Gastrocnemius medialis (tissue), 4 donors: ENCODE data around the gene FCHSD2. TPM values are rescaled to one million over a fixed set of nuclear protein-coding genes. Genes with fewer than 3 reads are reported as not detected.
A peak's percentile ranks its signal among the peaks of the same experiment; 100 is the strongest.

Experiments
- ATAC-seq, 2 donors: fragments of 150-250 bp; one replicate each; pipeline ENCODE4 v1.9.1; 2016
- DNase-seq, 2 donors: peaks; one replicate each; pipeline ENCODE4 v3.0.0-alpha.2; 2019
- H3K27ac ChIP-seq, 4 donors: fragments of 200-600 bp; sonication (generic); 1 replicate in 1 of 4; 2 replicates in 3 of 4; pipeline ENCODE4 v1.5.1; 2016 to 2018; ENCODE audit warnings: mild to moderate bottlenecking in 2 of 4, moderate library complexity in 1 of 4
- H3K27me3 ChIP-seq, 3 donors: fragments of 200-600 bp; sonication (generic) in 2 of 3; 1 replicate in 1 of 3; 2 replicates in 2 of 3; pipeline versions ENCODE4 v1.5.1 to v1.6.0; 2016 to 2019; ENCODE audit warnings: mild to moderate bottlenecking in 1 of 3, moderate library complexity in 1 of 3
- H3K36me3 ChIP-seq, 2 donors: fragments of 200-600 bp; sonication (generic) in 1 of 2; one replicate each; pipeline ENCODE4 v1.5.1; 2017 to 2018
- H3K4me1 ChIP-seq, 2 donors: fragments of 200-600 bp; sonication (generic) in 1 of 2; one replicate each; pipeline ENCODE4 v1.5.1; 2016 to 2017; ENCODE audit warnings: mild to moderate bottlenecking in 2 of 2
- H3K4me3 ChIP-seq, 4 donors: fragments of 200-600 bp; sonication (generic) in 3 of 4; 1 replicate in 1 of 4; 2 replicates in 3 of 4; pipeline ENCODE4 v1.5.1; 2016 to 2019; ENCODE audit warnings: mild to moderate bottlenecking in 2 of 4
- H3K9me3 ChIP-seq, 3 donors: fragments of 200-600 bp; sonication (generic) in 2 of 3; 1 replicate in 1 of 3; 2 replicates in 2 of 3; pipeline ENCODE4 v1.5.1; 2016 to 2019
- CTCF ChIP-seq, 5 experiments: fragments of 450-650 bp in 3 of 5; fragments of 200-600 bp in 2 of 5; sonication (generic) in 2 of 5; IDR thresholded peaks in 4 of 5; conservative IDR thresholded peaks in 1 of 5; 1 replicate in 4 of 5; 2 replicates in 1 of 5; pipeline ENCODE4 v1.5.1; 2016 to 2019; ENCODE audit warnings: antibody characterized with exemption in 5 of 5, mild to moderate bottlenecking in 3 of 5, moderate library complexity in 3 of 5
- POLR2A ChIP-seq, 2 donors: fragments of 450-650 bp; IDR thresholded peaks; one replicate each; pipeline ENCODE4 v1.6.1; 2017; ENCODE audit warnings: antibody characterized with exemption in 2 of 2, mild to moderate bottlenecking in 2 of 2, moderate library complexity in 2 of 2
- in situ Hi-C, 4 donors: fragments of 200-750 bp; cut with MboI; loops; one replicate each; pipeline versions ENCODE4 v1.15.0 to v1.8.0; 2017; ENCODE audit warnings: low sequenced_read_pairs in 4 of 4
- intact Hi-C: fragments of 100-400 bp; cut with DNase I; formaldehyde crosslinking; loops from one replicate; pipeline ENCODE4 v1.15.1; 2023; ENCODE audit warnings: low total_unique reads
- total RNA-seq, 4 donors: library from RNA; depleted of rRNA; stranded (reverse); fragments of >200 nt; gene quantifications; one replicate each; pipeline versions ENCODE4 v1.1.0 to v1.2.3, GENCODE V29; 2016

FCHSD2 gene
- total RNA-seq, 4 donors from 2014 or later = 5.6 to 10.0 (median 8.0) TPM

- Histone ChIP-seq H3K36me3 (no peaks in the 10 kb centered on the region), H3K27me3 (no peaks in the 10 kb centered on the region), H3K27ac (no peak overlapping the region), H3K9me3 (no peaks in the 10 kb centered on the region), H3K4me3 (no peak overlapping the region), H3K4me1 (peaks cover 0 to 18% of the 10 kb centered on the region in 2 donors)
- ATAC-seq (no peak), DNase-seq (no peak)
- no peak for TF ChIP-seq CTCF (IDR thresholded peaks at IDR 0.05 in 4 of 5, conservative IDR thresholded peaks at IDR 0.05 in 1 of 5)
- no peak for TF ChIP-seq POLR2A (IDR thresholded peaks at IDR 0.05)
- in situ Hi-C loops = no loop called here
- intact Hi-C loops = no loop called here
Measured at GRCh38 chr11:72962084-72962483, 180.0 kb downstream of the FCHSD2 start.

GRCh38 chr11:72959998-72960731 is 182.0 kb downstream of the FCHSD2 start:
- TF ChIP-seq POLR2A (IDR thresholded peaks at IDR 0.05) = no peak
- TF ChIP-seq CTCF (IDR thresholded peaks at IDR 0.05 in 4 of 5, conservative IDR thresholded peaks at IDR 0.05 in 1 of 5) = no peak
- Histone ChIP-seq H3K27me3 (no peaks in the 10 kb centered on the region), H3K9me3 (no peaks in the 10 kb centered on the region), H3K4me1 (peaks cover under 1 to 18% of the 10 kb centered on the region in 2 donors), H3K36me3 (no peaks in the 10 kb centered on the region), H3K4me3 (no peak overlapping the region), H3K27ac (peak overlapping the region; percentile 24 to 71 (median 52))
- intact Hi-C loops (no loop called here), in situ Hi-C loops (no loop called here)
- DNase-seq (peak; percentile 55 to 58), ATAC-seq (peak; percentile 94 to 95)

- H3K36me3 ChIP-seq = no peaks in the 10 kb centered on the region
- DNase-seq (no peak), ATAC-seq (no peak)
- H3K27ac ChIP-seq = no peak overlapping the region
- H3K4me1 ChIP-seq = peaks cover 7 to 29% of the 10 kb centered on the region in 2 donors
- in situ Hi-C loops (no loop called here), intact Hi-C loops (no loop called here)
- TF ChIP-seq CTCF (IDR thresholded peaks at IDR 0.05 in 4 of 5, conservative IDR thresholded peaks at IDR 0.05 in 1 of 5) = no peak
- no peak for TF ChIP-seq POLR2A (IDR thresholded peaks at IDR 0.05)
- no peaks in the 10 kb centered on the region for H3K9me3 ChIP-seq
- no peaks in the 10 kb centered on the region for H3K27me3 ChIP-seq
- H3K4me3 ChIP-seq = no peak overlapping the region
Measured at GRCh38 chr11:72958791-72959190, 183.3 kb downstream of the FCHSD2 start.

GRCh38 chr11:72955466-72955865 is 186.7 kb downstream of the FCHSD2 start:
- Histone ChIP-seq H3K4me1 (peaks cover 7 to 34% of the 10 kb centered on the region in 2 donors), H3K27ac (no peak overlapping the region), H3K36me3 (no peaks in the 10 kb centered on the region), H3K27me3 (no peaks in the 10 kb centered on the region), H3K4me3 (no peak overlapping the region), H3K9me3 (no peaks in the 10 kb centered on the region)
- ATAC-seq (no peak), DNase-seq (no peak)
- intact Hi-C loops = no loop called here
- TF ChIP-seq CTCF (IDR thresholded peaks at IDR 0.05 in 4 of 5, conservative IDR thresholded peaks at IDR 0.05 in 1 of 5) = no peak
- no peak for TF ChIP-seq POLR2A (IDR thresholded peaks at IDR 0.05)
- in situ Hi-C loops = no loop called here
